ENCODE data around the gene KNTC1. TPM values are rescaled to one million over a fixed set of nuclear protein-coding genes. Genes with fewer than 3 reads are reported as not detected.

The KNTC1 gene
- total and polyA plus RNA-seq, 2 of the 13 experiments (the other 11 are each of a cell fraction or from before 2014, with no cell fraction given): 45.1 to 57.6 TPM

DNA sequence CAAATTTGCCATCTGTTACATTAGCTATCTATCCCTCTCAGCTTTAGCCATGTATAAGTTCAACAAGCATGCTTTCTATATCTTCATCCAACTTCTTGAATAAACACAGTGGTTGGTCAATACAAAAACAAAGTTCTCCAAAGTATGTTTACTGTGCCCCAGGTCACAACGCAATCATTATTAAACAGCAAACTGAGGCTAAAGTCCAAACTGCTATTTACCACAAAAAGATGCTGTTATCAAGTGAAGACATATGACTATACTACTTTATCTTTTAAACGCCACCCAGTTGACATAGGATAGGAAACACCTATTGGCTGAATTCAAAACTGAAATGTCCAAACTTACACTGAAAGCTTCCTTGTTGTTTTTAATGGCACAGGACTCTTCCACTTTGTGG lies 38.0 kb upstream of the KNTC1 start (continued):
- peak; percentile 23; the same call in 1 of the 2 replicates for TF ChIP-seq ARID4A (CRISPR knock-in tag; IDR thresholded peaks at IDR 0.05; ENCODE audit: borderline replicate concordance)
- no peak for TF ChIP-seq RNF2 (conservative IDR thresholded peaks at IDR 0.05; ENCODE audit: low read depth)
- peak; percentile 76 for TF ChIP-seq RFXANK (CRISPR knock-in tag; IDR thresholded peaks at IDR 0.05)
- TF ChIP-seq EP300 (IDR thresholded peaks at IDR 0.05; ENCODE audit: low read depth in 2 of 2, low read length in 2 of 2): peak in 1 of 2 experiments; percentile 94; a peak in 2 of 4 replicates
- TF ChIP-seq EP300 (CRISPR knock-in tag; IDR thresholded peaks at IDR 0.05; ENCODE audit: borderline replicate concordance): peak; percentile 76; the same call in 1 of the 2 replicates
- no peak for TF ChIP-seq NFAT5 (CRISPR knock-in tag; IDR thresholded peaks at IDR 0.05)
- no peak for TF ChIP-seq TRAFD1 (CRISPR knock-in tag; IDR thresholded peaks at IDR 0.05; ENCODE audit: borderline replicate concordance)
- peak; percentile 83 for TF ChIP-seq NFIC (IDR thresholded peaks at IDR 0.05; ENCODE audit: low read length)
- no peak for TF ChIP-seq SMAD1 (CRISPR knock-in tag; IDR thresholded peaks at IDR 0.05; ENCODE audit: borderline replicate concordance, low read depth)
- peak; percentile 79; the same call in 1 of the 2 replicates for TF ChIP-seq ATF2 (CRISPR knock-in tag; IDR thresholded peaks at IDR 0.05)
- no peak for TF ChIP-seq RFX3 (CRISPR knock-in tag; IDR thresholded peaks at IDR 0.05)
- no peak for TF ChIP-seq ZNF615 (CRISPR knock-in tag; IDR thresholded peaks at IDR 0.05; ENCODE audit: borderline replicate concordance)
- TF ChIP-seq TEAD2 (CRISPR knock-in tag; IDR thresholded peaks at IDR 0.05): no peak
- peak; percentile 73; the same call in 1 of the 2 replicates for TF ChIP-seq SIX4 (CRISPR knock-in tag; IDR thresholded peaks at IDR 0.05)
- TF ChIP-seq MIER2 (CRISPR knock-in tag; IDR thresholded peaks at IDR 0.05): no peak

Measured in HepG2 (cell line).